IgD-negative memory B cell (primary cell): ENCODE measurements around the gene NPPC. TPM values are rescaled to one million over a fixed set of nuclear protein-coding genes. Genes with fewer than 3 reads are reported as not detected.

Experiments used
- H3K27ac Mint-ChIP-seq, 3 donors: one replicate each; pipeline ENCODE4 v1.8.0; 2020 to 2022; ENCODE audit warnings: mild to moderate bottlenecking in 3 of 3, mixed read lengths in 3 of 3, moderate library complexity in 1 of 3
- H3K27me3 Mint-ChIP-seq: one replicate; pipeline ENCODE4 v1.8.0; 2021; ENCODE audit warnings: mixed read lengths
- H3K36me3 Mint-ChIP-seq: one replicate; pipeline ENCODE4 v1.8.0; 2020; ENCODE audit warnings: mild to moderate bottlenecking, mixed read lengths
- H3K4me1 Mint-ChIP-seq, 3 donors: one replicate each; pipeline ENCODE4 v1.8.0; 2020 to 2022; ENCODE audit warnings: mixed read lengths in 3 of 3, mild to moderate bottlenecking in 1 of 3
- H3K4me3 Mint-ChIP-seq, 4 donors: one replicate each; pipeline ENCODE4 v1.8.0; 2020 to 2022; ENCODE audit warnings: mild to moderate bottlenecking in 4 of 4, mixed read lengths in 4 of 4, moderate library complexity in 3 of 4
- H3K9me3 Mint-ChIP-seq, 3 donors: one replicate each; pipeline ENCODE4 v1.8.0; 2020 to 2021; ENCODE audit warnings: mixed read lengths in 3 of 3, mild to moderate bottlenecking in 1 of 3
- polyA plus RNA-seq: library from polyadenylated mRNA; unstranded; fragments of 300-500 nt; fragmentation: Illumina TruSeq; gene quantifications from one replicate; pipeline ENCODE4 v1.2.3, GENCODE V29; 2021

Gene NPPC
- polyA plus RNA-seq, 1 donor from 2014 or later: not detected

GRCh38 chr2:231946241-231946814, 20.1 kb upstream of the NPPC start:
- Mint-ChIP-seq H3K9me3 (peaks cover 0 to 2% (median 0%) of the 10 kb centered on the region in 3 donors), H3K27me3 (peaks cover 8% of the 10 kb centered on the region), H3K4me3 (no peak overlapping the region), H3K27ac (no peak overlapping the region), H3K36me3 (no peaks in the 10 kb centered on the region), H3K4me1 (no peaks in the 10 kb centered on the region)

DNA sequence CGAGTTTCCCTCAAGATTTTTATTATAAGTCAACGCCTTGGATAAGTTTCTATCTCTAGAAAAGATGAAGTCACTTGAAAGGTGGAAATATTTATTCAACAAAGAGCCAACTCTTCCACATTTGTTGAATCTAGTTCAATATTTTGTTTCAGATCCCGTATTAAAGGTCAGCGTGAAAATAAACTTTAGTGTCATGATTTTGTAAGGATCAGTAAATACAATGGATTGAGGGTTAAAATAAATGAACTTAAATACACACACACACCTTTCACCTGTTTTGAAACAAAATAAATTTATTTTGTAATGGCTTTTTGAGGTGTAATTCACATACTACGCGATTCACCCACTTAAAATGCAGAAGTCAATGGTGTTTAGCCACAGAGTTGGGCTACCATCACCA, 16.0 kb upstream of the NPPC start:
- Mint-ChIP-seq H3K27me3 (peaks cover 9% of the 10 kb centered on the region), H3K4me1 (no peaks in the 10 kb centered on the region), H3K36me3 (no peaks in the 10 kb centered on the region), H3K27ac (no peak overlapping the region), H3K9me3 (no peaks in the 10 kb centered on the region), H3K4me3 (no peak overlapping the region)

DNA sequence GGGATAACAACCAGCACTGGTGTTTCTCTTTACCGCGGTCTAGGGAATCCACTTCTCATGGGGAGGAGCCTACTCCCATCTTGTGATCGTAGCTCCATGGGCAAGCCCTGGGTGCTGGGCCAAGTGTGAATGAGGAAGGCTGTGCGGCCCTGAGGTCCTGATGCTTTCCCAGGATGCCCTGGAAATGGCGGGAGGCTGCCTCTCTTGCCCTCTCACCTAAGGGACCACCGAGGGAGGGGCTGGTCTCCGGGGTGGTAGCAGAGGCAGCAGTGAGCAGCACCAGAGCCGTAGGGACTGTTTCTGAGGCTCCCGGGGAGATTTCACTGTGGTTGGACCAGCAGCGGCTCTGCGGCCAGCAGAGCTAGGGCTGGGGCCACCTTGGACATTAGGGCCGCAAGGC, 15.5 kb upstream of the NPPC start:
- Mint-ChIP-seq H3K27me3 (peaks cover 8% of the 10 kb centered on the region), H3K9me3 (no peaks in the 10 kb centered on the region), H3K27ac (no peak overlapping the region), H3K4me1 (no peaks in the 10 kb centered on the region), H3K36me3 (no peaks in the 10 kb centered on the region), H3K4me3 (no peak overlapping the region)

DNA sequence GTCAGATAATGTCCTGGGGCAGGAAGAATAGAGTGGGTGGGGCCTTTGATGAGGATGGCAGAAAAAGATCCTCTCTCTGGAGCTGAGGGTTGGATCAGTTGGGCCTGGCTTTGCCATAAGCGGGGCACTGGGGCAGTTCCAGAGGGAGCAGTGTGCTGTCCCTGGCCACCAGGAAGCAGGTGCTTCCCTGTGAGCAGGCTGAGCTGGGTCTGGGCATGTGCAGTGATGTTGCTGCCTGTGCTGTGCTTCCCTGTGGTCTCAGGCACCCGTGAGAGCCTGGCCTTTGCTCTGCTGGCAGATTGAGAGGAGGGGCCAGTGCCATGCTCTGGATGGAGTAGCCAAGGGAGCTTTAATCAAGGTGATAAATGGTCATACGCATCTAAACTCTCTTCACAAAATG, 14.6 kb upstream of the NPPC start:
- H3K4me1 Mint-ChIP-seq: no peaks in the 10 kb centered on the region
- H3K36me3 Mint-ChIP-seq: no peaks in the 10 kb centered on the region
- no peak overlapping the region for H3K4me3 Mint-ChIP-seq
- H3K9me3 Mint-ChIP-seq: no peaks in the 10 kb centered on the region
- no peak overlapping the region for H3K27ac Mint-ChIP-seq
- peaks cover 6% of the 10 kb centered on the region for H3K27me3 Mint-ChIP-seq

GRCh38 chr2:231939022-231939421, 12.8 kb upstream of the NPPC start:
- H3K27me3 Mint-ChIP-seq: peaks cover 8% of the 10 kb centered on the region
- no peak overlapping the region for H3K27ac Mint-ChIP-seq
- no peaks in the 10 kb centered on the region for H3K9me3 Mint-ChIP-seq
- H3K4me1 Mint-ChIP-seq: peaks cover 0 to 2% (median 0%) of the 10 kb centered on the region in 3 donors
- H3K36me3 Mint-ChIP-seq: no peaks in the 10 kb centered on the region
- no peak overlapping the region for H3K4me3 Mint-ChIP-seq

- no peak overlapping the region for H3K4me3 Mint-ChIP-seq
These were observed 10.9 kb upstream of the NPPC start for GRCh38 chr2:231937057-231937456.

DNA sequence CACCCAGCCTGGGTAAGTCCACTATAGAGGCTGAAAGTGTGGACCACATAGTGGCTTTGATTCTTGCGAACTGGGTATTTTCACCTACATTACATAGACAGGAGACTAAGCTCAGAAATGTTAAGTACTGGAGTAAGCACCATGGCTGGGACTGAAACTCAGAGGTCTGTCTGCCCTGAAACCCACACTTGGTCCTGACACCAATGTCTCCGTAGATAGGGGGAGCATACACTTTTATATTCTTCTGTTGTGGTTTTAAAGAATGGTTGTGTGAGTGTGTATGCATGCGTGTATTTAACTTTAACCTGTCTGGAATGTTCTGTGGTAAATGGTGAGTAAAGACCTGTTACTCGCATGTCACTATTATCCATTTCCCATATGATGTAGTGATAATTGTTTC, 10.3 kb upstream of the NPPC start:
- H3K9me3 Mint-ChIP-seq: no peaks in the 10 kb centered on the region
- no peak overlapping the region for H3K4me3 Mint-ChIP-seq
- H3K27ac Mint-ChIP-seq: no peak overlapping the region
- H3K27me3 Mint-ChIP-seq: peaks cover 11% of the 10 kb centered on the region
- H3K36me3 Mint-ChIP-seq: peaks cover 2% of the 10 kb centered on the region
- peaks cover 2 to 6% (median 5%) of the 10 kb centered on the region in 3 donors for H3K4me1 Mint-ChIP-seq

More at GRCh38 chr2:231937057-231937456, 10.9 kb upstream of the NPPC start:
- Mint-ChIP-seq H3K9me3 (no peaks in the 10 kb centered on the region), H3K36me3 (no peaks in the 10 kb centered on the region), H3K27ac (no peak overlapping the region), H3K4me1 (peaks cover 2 to 6% (median 5%) of the 10 kb centered on the region in 3 donors), H3K27me3 (peaks cover 8% of the 10 kb centered on the region)

DNA sequence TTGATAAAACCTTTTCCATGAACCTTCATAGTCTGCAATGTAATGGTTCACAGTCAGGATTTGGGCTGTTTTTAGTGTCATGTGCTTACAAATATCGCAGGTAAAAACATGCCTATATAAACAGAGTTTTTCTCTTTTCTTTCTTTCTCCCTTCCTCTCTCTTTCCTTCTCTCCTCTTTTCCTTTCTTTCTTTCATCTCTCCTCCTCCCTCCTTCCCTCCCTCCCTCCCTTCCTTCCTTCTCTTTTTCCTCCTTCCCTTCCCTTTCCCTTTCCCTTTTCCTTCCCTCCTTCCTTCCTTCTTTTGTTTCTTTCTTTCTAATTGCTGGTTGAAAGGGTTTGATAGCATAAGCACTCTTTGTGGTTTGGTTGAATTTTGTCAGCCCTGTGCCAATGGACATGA, 9.6 kb upstream of the NPPC start:
- H3K27me3 Mint-ChIP-seq: peaks cover 15% of the 10 kb centered on the region
- peaks cover 2% of the 10 kb centered on the region for H3K36me3 Mint-ChIP-seq
- H3K4me1 Mint-ChIP-seq: peaks cover 2 to 6% (median 5%) of the 10 kb centered on the region in 3 donors
- no peak overlapping the region for H3K27ac Mint-ChIP-seq
- no peak overlapping the region for H3K4me3 Mint-ChIP-seq
- no peaks in the 10 kb centered on the region for H3K9me3 Mint-ChIP-seq

GRCh38 chr2:231935207-231935524, 9.0 kb upstream of the NPPC start:
- Mint-ChIP-seq H3K27me3 (peaks cover 17% of the 10 kb centered on the region), H3K4me1 (peaks cover 2 to 6% (median 5%) of the 10 kb centered on the region in 3 donors), H3K27ac (no peak overlapping the region), H3K36me3 (peaks cover 2% of the 10 kb centered on the region), H3K9me3 (no peaks in the 10 kb centered on the region), H3K4me3 (no peak overlapping the region)

- peak overlapping the region in 1 of 4 donors; percentile 32 for H3K4me3 Mint-ChIP-seq
- H3K27ac Mint-ChIP-seq: no peak overlapping the region
- H3K27me3 Mint-ChIP-seq: peaks cover 18% of the 10 kb centered on the region
- peaks cover 2% of the 10 kb centered on the region for H3K36me3 Mint-ChIP-seq
- H3K4me1 Mint-ChIP-seq: peaks cover 2 to 6% (median 5%) of the 10 kb centered on the region in 3 donors
- H3K9me3 Mint-ChIP-seq: no peaks in the 10 kb centered on the region
These were observed 8.4 kb upstream of the NPPC start for GRCh38 chr2:231934441-231935206.

DNA sequence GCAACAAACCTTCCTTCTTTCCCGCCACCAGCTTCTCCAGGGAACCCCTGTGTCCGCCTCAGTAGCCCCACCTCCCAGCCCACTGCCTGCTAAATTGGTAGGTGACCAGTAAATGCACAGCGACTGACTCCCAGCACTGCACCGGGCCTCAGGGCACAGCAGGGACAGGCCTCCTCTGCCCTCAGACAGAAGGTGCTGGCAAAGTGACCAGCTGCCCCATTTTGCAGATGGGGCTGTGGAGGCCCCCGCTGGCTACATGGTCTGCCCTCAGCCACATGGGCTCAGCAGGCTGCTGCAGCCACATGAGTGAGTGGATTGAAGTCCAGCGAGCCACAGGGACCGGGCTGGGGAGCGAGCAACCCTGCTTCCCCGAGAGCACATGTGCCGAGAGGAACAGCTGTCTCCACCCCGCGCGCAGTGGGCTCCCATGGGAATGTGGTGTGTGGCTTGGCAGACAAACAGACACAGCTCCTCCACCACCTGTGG, 7.8 kb upstream of the NPPC start:
- H3K9me3 Mint-ChIP-seq: no peaks in the 10 kb centered on the region
- H3K36me3 Mint-ChIP-seq: peaks cover 2% of the 10 kb centered on the region

DNA sequence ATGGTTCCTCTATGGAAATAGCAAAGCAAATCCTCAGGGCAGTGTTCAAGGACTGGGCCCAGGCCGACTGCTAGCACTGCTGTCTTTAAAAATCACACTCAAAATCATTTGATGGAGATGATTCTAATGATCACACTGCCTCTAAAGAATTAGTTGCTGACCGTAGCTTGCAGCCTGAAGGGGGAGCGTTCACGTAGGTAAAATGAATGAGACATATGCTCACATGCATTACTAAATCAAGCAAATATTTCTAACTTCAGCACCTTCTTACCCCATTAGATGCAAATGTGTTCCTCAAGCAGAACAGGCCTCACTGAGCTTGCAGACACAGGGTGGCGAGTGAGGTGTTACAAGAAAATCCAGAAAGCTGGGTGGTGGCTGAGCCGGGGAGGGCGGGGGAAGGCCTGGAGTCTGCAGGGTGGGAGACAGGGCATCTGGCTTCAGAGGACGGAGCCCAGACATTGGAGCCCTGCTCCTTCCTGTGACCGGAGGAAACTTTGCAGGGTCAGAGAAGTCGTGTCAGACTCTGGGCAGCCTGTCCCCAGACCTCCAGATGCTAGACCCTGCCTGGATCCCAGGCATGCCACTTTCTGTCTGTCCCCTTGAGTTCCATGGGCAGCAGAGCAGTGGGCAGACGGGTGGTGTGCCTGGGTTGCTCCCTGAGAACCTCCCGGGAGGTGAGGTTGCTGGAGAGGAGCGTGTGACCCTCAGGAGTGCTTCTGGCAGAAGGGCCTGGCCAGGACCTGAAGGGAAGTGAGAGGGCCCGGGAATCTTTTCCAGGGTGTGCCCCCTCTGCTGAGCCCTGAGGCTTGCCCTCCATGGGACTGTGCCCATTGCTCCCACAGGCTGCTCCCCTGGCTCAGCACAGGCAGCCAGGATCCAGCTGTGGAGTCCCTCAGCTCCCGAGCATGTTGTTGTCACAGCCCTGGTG, 7.1 kb upstream of the NPPC start:
- H3K4me3 Mint-ChIP-seq: peak overlapping the region in 2 of 4 donors; percentile 43 to 73
- H3K4me1 Mint-ChIP-seq: peaks cover 2 to 6% (median 5%) of the 10 kb centered on the region in 3 donors
- H3K9me3 Mint-ChIP-seq: no peaks in the 10 kb centered on the region
- H3K27ac Mint-ChIP-seq: no peak overlapping the region
- peaks cover 2% of the 10 kb centered on the region for H3K36me3 Mint-ChIP-seq
- H3K27me3 Mint-ChIP-seq: peaks cover 22% of the 10 kb centered on the region

More for the DNA sequence above, 7.8 kb upstream of the NPPC start:
- Mint-ChIP-seq H3K4me3 (peak overlapping the region in 1 of 4 donors; percentile 37), H3K27me3 (peaks cover 22% of the 10 kb centered on the region), H3K4me1 (peaks cover 2 to 6% (median 5%) of the 10 kb centered on the region in 3 donors), H3K27ac (no peak overlapping the region)

DNA sequence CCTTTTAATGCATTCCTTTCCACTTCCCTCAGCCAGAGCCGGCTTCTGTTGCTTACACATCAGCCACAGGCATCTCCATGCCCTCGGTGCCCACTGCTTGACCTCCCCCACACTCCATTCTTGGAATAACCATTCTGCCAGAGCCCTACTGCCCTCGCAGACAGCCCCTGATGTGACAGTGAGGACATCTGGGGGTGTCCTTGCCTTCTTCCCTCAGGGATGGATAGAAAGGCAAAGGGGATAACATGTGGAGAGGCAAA, 6.4 kb upstream of the NPPC start:
- Mint-ChIP-seq H3K27me3 (peaks cover 25% of the 10 kb centered on the region), H3K4me1 (peaks cover 3 to 6% (median 5%) of the 10 kb centered on the region in 3 donors), H3K4me3 (no peak overlapping the region), H3K36me3 (peaks cover 2% of the 10 kb centered on the region), H3K9me3 (no peaks in the 10 kb centered on the region), H3K27ac (no peak overlapping the region)

- no peak overlapping the region for H3K4me3 Mint-ChIP-seq
- H3K4me1 Mint-ChIP-seq: peaks cover 6 to 12% (median 11%) of the 10 kb centered on the region in 3 donors
- H3K27ac Mint-ChIP-seq: no peak overlapping the region
- H3K27me3 Mint-ChIP-seq: peaks cover 37% of the 10 kb centered on the region
- H3K36me3 Mint-ChIP-seq: peaks cover 2% of the 10 kb centered on the region
- no peaks in the 10 kb centered on the region for H3K9me3 Mint-ChIP-seq
These were observed 5.3 kb upstream of the NPPC start for GRCh38 chr2:231931481-231931915.

- Mint-ChIP-seq H3K36me3 (peaks cover 2% of the 10 kb centered on the region), H3K27ac (no peak overlapping the region)
These were observed 4.5 kb upstream of the NPPC start for GRCh38 chr2:231930593-231931281.

More at GRCh38 chr2:231930593-231931281, 4.5 kb upstream of the NPPC start:
- H3K27me3 Mint-ChIP-seq: peaks cover 38% of the 10 kb centered on the region
- H3K9me3 Mint-ChIP-seq: no peaks in the 10 kb centered on the region
- no peak overlapping the region for H3K4me3 Mint-ChIP-seq
- peaks cover 7 to 13% (median 11%) of the 10 kb centered on the region in 3 donors for H3K4me1 Mint-ChIP-seq
